ENCODE measurements around the gene MAGI2.

MAGI2 gene

GRCh38 chr7:78203042-78203720, 1250.3 kb downstream of the MAGI2 start:
- Mint-ChIP-seq H3K36me3 (ENCODE audit: insufficient read depth) (peaks cover 3% of the 10 kb centered on the region), H3K27ac (no peak overlapping the region), H3K4me1 (ENCODE audit: low read depth in 2 of 2) (no peaks in the 10 kb centered on the region), H3K9me3 (peaks cover under 1 to 1% of the 10 kb centered on the region in 2 donors), H3K27me3 (peaks cover 4 to 12% of the 10 kb centered on the region in 2 donors), H3K4me3 (no peak overlapping the region)
- no peak for ATAC-seq (replicated peaks)
- DNase-seq = no peak

- Mint-ChIP-seq H3K4me1 (ENCODE audit: low read depth in 2 of 2) (no peaks in the 10 kb centered on the region), H3K9me3 (peaks cover 0 to 6% of the 10 kb centered on the region in 2 donors), H3K36me3 (ENCODE audit: insufficient read depth) (peaks cover 3% of the 10 kb centered on the region), H3K27me3 (peaks cover 4 to 19% of the 10 kb centered on the region in 2 donors), H3K27ac (no peak overlapping the region), H3K4me3 (no peak overlapping the region)
- DNase-seq (no peak), ATAC-seq (replicated peaks) (no peak)
Measured at GRCh38 chr7:78198756-78199155, 1254.7 kb downstream of the MAGI2 start.

GRCh38 chr7:78197447-78197846, 1256.0 kb downstream of the MAGI2 start:
- Mint-ChIP-seq H3K27me3 (peaks cover 4 to 13% of the 10 kb centered on the region in 2 donors), H3K9me3 (peaks cover 0 to 6% of the 10 kb centered on the region in 2 donors), H3K36me3 (ENCODE audit: insufficient read depth) (peaks cover 3% of the 10 kb centered on the region), H3K27ac (no peak overlapping the region), H3K4me3 (no peak overlapping the region), H3K4me1 (ENCODE audit: low read depth in 2 of 2) (no peaks in the 10 kb centered on the region)
- ATAC-seq (replicated peaks) (no peak), DNase-seq (no peak)

- H3K4me3 Mint-ChIP-seq = no peak overlapping the region
- H3K9me3 Mint-ChIP-seq = peaks cover 0 to 6% of the 10 kb centered on the region in 2 donors
- H3K27ac Mint-ChIP-seq = no peak overlapping the region
- ATAC-seq (replicated peaks) (no peak), DNase-seq (no peak)
- H3K36me3 Mint-ChIP-seq (ENCODE audit: insufficient read depth) = peaks cover 3% of the 10 kb centered on the region
- H3K27me3 Mint-ChIP-seq = peaks cover 9 to 18% of the 10 kb centered on the region in 2 donors
- H3K4me1 Mint-ChIP-seq (ENCODE audit: low read depth in 2 of 2) = no peaks in the 10 kb centered on the region
Measured at GRCh38 chr7:78195281-78195680, 1258.2 kb downstream of the MAGI2 start.

- H3K4me1 Mint-ChIP-seq (ENCODE audit: low read depth in 2 of 2) = no peaks in the 10 kb centered on the region
- H3K27me3 Mint-ChIP-seq = peaks cover 7 to 21% of the 10 kb centered on the region in 2 donors
- peaks cover 3% of the 10 kb centered on the region for H3K36me3 Mint-ChIP-seq (ENCODE audit: insufficient read depth)
- DNase-seq (no peak), ATAC-seq (replicated peaks) (no peak)
- H3K4me3 Mint-ChIP-seq = no peak overlapping the region
- H3K27ac Mint-ChIP-seq = no peak overlapping the region
- H3K9me3 Mint-ChIP-seq = peaks cover 0 to 6% of the 10 kb centered on the region in 2 donors
Measured at GRCh38 chr7:78194611-78195010, 1258.9 kb downstream of the MAGI2 start.

GRCh38 chr7:78191475-78192079, 1261.9 kb downstream of the MAGI2 start:
- ATAC-seq (replicated peaks) (no peak), DNase-seq (no peak)
- H3K36me3 Mint-ChIP-seq (ENCODE audit: insufficient read depth) = no peaks in the 10 kb centered on the region
- H3K4me1 Mint-ChIP-seq (ENCODE audit: low read depth in 2 of 2) = no peaks in the 10 kb centered on the region
- no peak overlapping the region for H3K27ac Mint-ChIP-seq
- H3K9me3 Mint-ChIP-seq = no peaks in the 10 kb centered on the region
- H3K27me3 Mint-ChIP-seq = peaks cover 5 to 9% of the 10 kb centered on the region in 2 donors
- no peak overlapping the region for H3K4me3 Mint-ChIP-seq

- no peaks in the 10 kb centered on the region for H3K9me3 Mint-ChIP-seq
- DNase-seq (no peak), ATAC-seq (replicated peaks) (no peak)
- H3K27me3 Mint-ChIP-seq = peaks cover 5 to 9% of the 10 kb centered on the region in 2 donors
- no peaks in the 10 kb centered on the region for H3K4me1 Mint-ChIP-seq (ENCODE audit: low read depth in 2 of 2)
- H3K27ac Mint-ChIP-seq = no peak overlapping the region
- H3K36me3 Mint-ChIP-seq (ENCODE audit: insufficient read depth) = no peaks in the 10 kb centered on the region
- H3K4me3 Mint-ChIP-seq = no peak overlapping the region
Measured at GRCh38 chr7:78189762-78190161, 1263.7 kb downstream of the MAGI2 start.

GRCh38 chr7:78185149-78185745, 1268.2 kb downstream of the MAGI2 start:
- peaks cover 3 to 6% of the 10 kb centered on the region in 2 donors for H3K27me3 Mint-ChIP-seq
- peaks cover 2% of the 10 kb centered on the region for H3K36me3 Mint-ChIP-seq (ENCODE audit: insufficient read depth)
- ATAC-seq (replicated peaks) (no peak), DNase-seq (no peak)
- H3K4me3 Mint-ChIP-seq = no peak overlapping the region
- no peaks in the 10 kb centered on the region for H3K4me1 Mint-ChIP-seq (ENCODE audit: low read depth in 2 of 2)
- H3K9me3 Mint-ChIP-seq = no peaks in the 10 kb centered on the region
- no peak overlapping the region for H3K27ac Mint-ChIP-seq

GRCh38 chr7:78184299-78184698, 1269.2 kb downstream of the MAGI2 start:
- Mint-ChIP-seq H3K27me3 (peaks cover 0 to 10% of the 10 kb centered on the region in 2 donors), H3K36me3 (ENCODE audit: insufficient read depth) (peaks cover 2% of the 10 kb centered on the region), H3K4me3 (no peak overlapping the region), H3K9me3 (no peaks in the 10 kb centered on the region), H3K27ac (no peak overlapping the region), H3K4me1 (ENCODE audit: low read depth in 2 of 2) (no peaks in the 10 kb centered on the region)
- no peak for ATAC-seq (replicated peaks)
- no peak for DNase-seq

GRCh38 chr7:78179827-78180477, 1273.5 kb downstream of the MAGI2 start:
- H3K36me3 Mint-ChIP-seq (ENCODE audit: insufficient read depth) = peaks cover 2% of the 10 kb centered on the region
- H3K4me3 Mint-ChIP-seq = no peak overlapping the region
- no peak for ATAC-seq (replicated peaks)

GRCh38 chr7:78179211-78179610, 1274.3 kb downstream of the MAGI2 start:
- ATAC-seq (replicated peaks) (no peak), DNase-seq (no peak)
- Mint-ChIP-seq H3K27ac (no peak overlapping the region), H3K4me3 (no peak overlapping the region), H3K4me1 (ENCODE audit: low read depth in 2 of 2) (no peaks in the 10 kb centered on the region), H3K9me3 (no peaks in the 10 kb centered on the region), H3K36me3 (ENCODE audit: insufficient read depth) (peaks cover 2% of the 10 kb centered on the region), H3K27me3 (peaks cover 10 to 11% of the 10 kb centered on the region in 2 donors)

More at GRCh38 chr7:78179827-78180477, 1273.5 kb downstream of the MAGI2 start:
- Mint-ChIP-seq H3K4me1 (ENCODE audit: low read depth in 2 of 2) (no peaks in the 10 kb centered on the region), H3K27ac (no peak overlapping the region), H3K27me3 (peaks cover 10 to 11% of the 10 kb centered on the region in 2 donors), H3K9me3 (no peaks in the 10 kb centered on the region)
- no peak for DNase-seq

- ATAC-seq (replicated peaks) = no peak
- Mint-ChIP-seq H3K27me3 (peaks cover 10 to 11% of the 10 kb centered on the region in 2 donors), H3K27ac (no peak overlapping the region), H3K4me1 (ENCODE audit: low read depth in 2 of 2) (no peaks in the 10 kb centered on the region), H3K9me3 (no peaks in the 10 kb centered on the region), H3K36me3 (ENCODE audit: insufficient read depth) (peaks cover 1% of the 10 kb centered on the region), H3K4me3 (no peak overlapping the region)
- no peak for DNase-seq
Measured at GRCh38 chr7:78178319-78178718, 1275.1 kb downstream of the MAGI2 start.

- ATAC-seq (replicated peaks) (no peak), DNase-seq (no peak)
- Mint-ChIP-seq H3K27ac (no peak overlapping the region), H3K36me3 (ENCODE audit: insufficient read depth) (no peaks in the 10 kb centered on the region), H3K9me3 (no peaks in the 10 kb centered on the region), H3K4me1 (ENCODE audit: low read depth in 2 of 2) (no peaks in the 10 kb centered on the region), H3K4me3 (no peak overlapping the region), H3K27me3 (peaks cover 11 to 16% of the 10 kb centered on the region in 2 donors)
Measured at GRCh38 chr7:78176171-78176570, 1277.3 kb downstream of the MAGI2 start.

Measured in effector memory CD8-positive, alpha-beta T cell (primary cell).